ENCODE measurements around the gene FAM168A. TPM values are rescaled to one million over a fixed set of nuclear protein-coding genes. Genes with fewer than 3 reads are reported as not detected.

The FAM168A gene
- total RNA-seq, 1 experiment from 2014 or later = 25.9 TPM

GRCh38 chr11:73356979-73357860, 240.7 kb downstream of the FAM168A start (continued):
- TF ChIP-seq ZNF317 (CRISPR knock-in tag; IDR thresholded peaks at IDR 0.05; ENCODE audit: borderline replicate concordance, low read depth) (no peak), NFYB (CRISPR knock-in tag; conservative IDR thresholded peaks at IDR 0.05; ENCODE audit: low read depth) (no peak), HMGA2 (CRISPR knock-in tag; IDR thresholded peaks at IDR 0.05) (no peak)

- H3K9me3 Mint-ChIP-seq = no peaks in the 10 kb centered on the region
Measured at GRCh38 chr11:73355109-73355508, 242.8 kb downstream of the FAM168A start.

GRCh38 chr11:73353422-73353821, 244.5 kb downstream of the FAM168A start:
- CTCF ChIA-PET = interaction anchor here (1.8 kb wide), 1 partner anchor 47 kb away, joined by 6 read pairs; no protein-coding TSS in a partner anchor
- no peaks in the 10 kb centered on the region for H3K36me3 Mint-ChIP-seq
- DNase-seq (ENCODE audit: low spot score) (no peak), ATAC-seq (no peak)
- H3K4me1 Mint-ChIP-seq = no peaks in the 10 kb centered on the region
- H3K4me3 Mint-ChIP-seq = no peak overlapping the region
- H3K27me3 Mint-ChIP-seq (ENCODE audit: low read depth) = no peaks in the 10 kb centered on the region
- POLR2A ChIA-PET = no interaction called here
- no peak for TF ChIP-seq SMAD3 (CRISPR knock-in tag; IDR thresholded peaks at IDR 0.05; ENCODE audit: borderline replicate concordance)
- no peak for TF ChIP-seq ZNF263 (CRISPR knock-in tag; IDR thresholded peaks at IDR 0.05; ENCODE audit: low read depth)
- TF ChIP-seq SP1 (CRISPR knock-in tag; conservative IDR thresholded peaks at IDR 0.05) = no peak
- no peak for TF ChIP-seq TEAD1 (CRISPR knock-in tag; IDR thresholded peaks at IDR 0.05)
- TF ChIP-seq ZNF232 (CRISPR knock-in tag; IDR thresholded peaks at IDR 0.05) = no peak
- no peak for TF ChIP-seq CREM (CRISPR knock-in tag; IDR thresholded peaks at IDR 0.05)
- no peak for TF ChIP-seq ZNF138 (CRISPR knock-in tag; conservative IDR thresholded peaks at IDR 0.05)
- no peak for TF ChIP-seq ZSCAN18 (CRISPR knock-in tag; IDR thresholded peaks at IDR 0.05)
- no peak for TF ChIP-seq STAT6 (CRISPR knock-in tag; conservative IDR thresholded peaks at IDR 0.05; ENCODE audit: low read depth)
- no peak for TF ChIP-seq MYBL2 (CRISPR knock-in tag; IDR thresholded peaks at IDR 0.05)
- H3K9me3 Mint-ChIP-seq = no peaks in the 10 kb centered on the region
- no peak overlapping the region for H3K27ac Mint-ChIP-seq

More at GRCh38 chr11:73355109-73355508, 242.8 kb downstream of the FAM168A start:
- Mint-ChIP-seq H3K27me3 (ENCODE audit: low read depth) (no peaks in the 10 kb centered on the region), H3K4me1 (no peaks in the 10 kb centered on the region), H3K36me3 (no peaks in the 10 kb centered on the region), H3K4me3 (no peak overlapping the region), H3K27ac (no peak overlapping the region)
- ChIA-PET POLR2A (interaction anchor here (0.6 kb wide), 1 partner anchor 32 kb away, joined by 3 read pairs; no protein-coding TSS in a partner anchor), CTCF (no interaction called here)
- ATAC-seq (no peak), DNase-seq (ENCODE audit: low spot score) (no peak)
- TF ChIP-seq NR3C1 (CRISPR knock-in tag; conservative IDR thresholded peaks at IDR 0.05; ENCODE audit: low read depth) (no peak), USF1 (CRISPR knock-in tag; IDR thresholded peaks at IDR 0.05) (no peak), HMGXB4 (CRISPR knock-in tag; IDR thresholded peaks at IDR 0.05) (no peak)
